SU-DHL-6 (cell line): Measurements from ENCODE around the gene MALSU1.

Experiments
- H2AFZ ChIP-seq: fragments of 200-600 bp; sonication (generic); 2 replicates; pipeline ENCODE4 v1.6.1; 2014; ENCODE audit warnings: low read depth, mild to moderate bottlenecking, moderate library complexity, mixed read lengths, antibody characterized with exemption, low read length; ENCODE audit not compliant: severe bottlenecking
- H3F3A ChIP-seq: fragments of 200-600 bp; shearing (Covaris generic); 2 replicates; pipeline ENCODE4 v1.6.0; 2016; ENCODE audit warnings: antibody characterized with exemption, mild to moderate bottlenecking; ENCODE audit not compliant: insufficient read depth
- H3K27ac ChIP-seq: fragments of 200-600 bp; sonication (generic); 2 replicates; pipeline ENCODE4 v1.5.1; 2016; ENCODE audit warnings: low read depth, mild to moderate bottlenecking, low read length, moderate library complexity, mixed read lengths
- H3K27me3 ChIP-seq: fragments of 200-600 bp; sonication (generic), shearing (Covaris generic); 2 replicates; pipeline ENCODE4 v1.6.0; 2014; ENCODE audit warnings: mild to moderate bottlenecking, low read length
- H3K36me3 ChIP-seq: fragments of 200-600 bp; sonication (generic); 2 replicates; pipeline ENCODE4 v1.6.1; 2014; ENCODE audit warnings: mild to moderate bottlenecking, low read length, mixed read lengths
- H3K4me2 ChIP-seq: fragments of 300-600, 200-600 bp; shearing (Covaris generic), sonication (generic); 2 replicates; pipeline ENCODE4 v1.6.0; 2014; ENCODE audit warnings: low read length, low read depth, mild to moderate bottlenecking; ENCODE audit not compliant: poor library complexity, severe bottlenecking
- H3K4me3 ChIP-seq: fragments of 200-600 bp; sonication (generic); 2 replicates; pipeline ENCODE4 v1.5.1; 2014; ENCODE audit warnings: antibody characterized with exemption, low read length, mild to moderate bottlenecking, mixed read lengths; ENCODE audit not compliant: insufficient read depth, poor library complexity, severe bottlenecking
- H3K79me2 ChIP-seq: fragments of 200-600 bp; sonication (generic); 2 replicates; pipeline ENCODE4 v1.6.1; 2014; ENCODE audit warnings: mild to moderate bottlenecking, low read length, moderate library complexity; ENCODE audit not compliant: insufficient read depth
- H3K9ac ChIP-seq: fragments of 200-600 bp; sonication (generic); 2 replicates; pipeline ENCODE4 v1.7.0; 2014; ENCODE audit warnings: mild to moderate bottlenecking, low read length
- H3K9me2 ChIP-seq: fragments of 200-600 bp; sonication (generic); replicated peaks from 2 replicates; pipeline ENCODE4 v1.6.1; 2014; ENCODE audit warnings: low read length; ENCODE audit not compliant: insufficient read depth
- H3K9me3 ChIP-seq: fragments of 200-600 bp; sonication (generic); 2 replicates; pipeline ENCODE4 v1.6.1; 2014; ENCODE audit warnings: low read length, mixed read lengths; ENCODE audit not compliant: insufficient read depth
- H4K20me1 ChIP-seq: fragments of 200-600 bp; sonication (generic); 2 replicates; pipeline ENCODE4 v1.6.1; 2014; ENCODE audit warnings: low read depth, mild to moderate bottlenecking, antibody characterized with exemption, low read length, moderate library complexity, mixed read lengths
- CTCF ChIP-seq: fragments of 200-600 bp; sonication (generic); IDR thresholded peaks from one replicate; pipeline ENCODE4 v1.5.1; 2017; ENCODE audit warnings: antibody characterized with exemption, mild to moderate bottlenecking, low read length, moderate library complexity; ENCODE audit not compliant: insufficient read depth, poor library complexity, severe bottlenecking
- EZH2phosphoT487 ChIP-seq: fragments of 200-600 bp; sonication (generic), shearing (Covaris generic); conservative IDR thresholded peaks from 2 replicates; pipeline ENCODE4 v1.6.1; 2018; ENCODE audit warnings: mild to moderate bottlenecking, antibody characterized with exemption, low read length, moderate library complexity, mixed read lengths

Gene MALSU1

GRCh38 chr7:23283086-23283485, 16.1 kb upstream of the MALSU1 start:
- H3K9ac ChIP-seq: no peak overlapping the region
- no peaks in the 10 kb centered on the region for H3K9me3 ChIP-seq
- H3F3A ChIP-seq: no peaks in the 10 kb centered on the region
- no peak overlapping the region for H3K4me3 ChIP-seq
- no peak overlapping the region for H3K4me2 ChIP-seq
- H4K20me1 ChIP-seq: no peaks in the 10 kb centered on the region
- no peaks in the 10 kb centered on the region for H3K9me2 ChIP-seq
- no peak overlapping the region for H3K27ac ChIP-seq
- TF ChIP-seq EZH2phosphoT487 (no peak), CTCF (no peak)
- H2AFZ ChIP-seq: no peak overlapping the region
- H3K79me2 ChIP-seq: no peaks in the 10 kb centered on the region
- no peaks in the 10 kb centered on the region for H3K27me3 ChIP-seq
- H3K36me3 ChIP-seq: no peaks in the 10 kb centered on the region

- Histone ChIP-seq H3K9ac (no peak overlapping the region), H3K79me2 (no peaks in the 10 kb centered on the region), H3K9me2 (no peaks in the 10 kb centered on the region), H3K36me3 (no peaks in the 10 kb centered on the region), H3K4me2 (no peak overlapping the region), H3K27ac (no peak overlapping the region), H2AFZ (no peak overlapping the region), H4K20me1 (no peaks in the 10 kb centered on the region), H3K4me3 (no peak overlapping the region), H3F3A (no peaks in the 10 kb centered on the region), H3K9me3 (no peaks in the 10 kb centered on the region), H3K27me3 (no peaks in the 10 kb centered on the region)
- no peak for TF ChIP-seq EZH2phosphoT487
- no peak for TF ChIP-seq CTCF
These were observed 14.3 kb upstream of the MALSU1 start for GRCh38 chr7:23284871-23285270.

- Histone ChIP-seq H3K27ac (no peak overlapping the region), H4K20me1 (no peaks in the 10 kb centered on the region), H3K9me2 (no peaks in the 10 kb centered on the region), H3K4me2 (no peak overlapping the region), H3K4me3 (no peak overlapping the region), H2AFZ (no peak overlapping the region), H3K9me3 (no peaks in the 10 kb centered on the region), H3K36me3 (no peaks in the 10 kb centered on the region), H3K9ac (no peak overlapping the region), H3K27me3 (no peaks in the 10 kb centered on the region), H3F3A (no peaks in the 10 kb centered on the region), H3K79me2 (no peaks in the 10 kb centered on the region)
- TF ChIP-seq CTCF (no peak), EZH2phosphoT487 (no peak)
These were observed 13.2 kb upstream of the MALSU1 start for GRCh38 chr7:23285657-23286646.
